Breast epithelium (tissue), 3 donors: ENCODE measurements around the gene ZNF12.

ENCODE experiments used
- CTCF ChIP-seq, 3 donors: fragments of 450-650 bp; IDR thresholded peaks; one replicate each; pipeline ENCODE4 v1.5.1; 2016 to 2017; ENCODE audit warnings: antibody characterized with exemption in 3 of 3, mild to moderate bottlenecking in 3 of 3, moderate library complexity in 3 of 3
- POLR2A ChIP-seq: fragments of 450-650 bp; IDR thresholded peaks from one replicate; pipeline ENCODE4 v1.6.1; 2016; ENCODE audit warnings: antibody characterized with exemption, mild to moderate bottlenecking, moderate library complexity

GRCh38 chr7:6641305-6642035 is 65.3 kb downstream of the ZNF12 start:
- TF ChIP-seq CTCF (IDR thresholded peaks at IDR 0.05): no peak
- TF ChIP-seq POLR2A: no peak
